B cell (primary cell): ENCODE results near the gene ACO2. TPM values are rescaled to one million over a fixed set of nuclear protein-coding genes. Genes with fewer than 3 reads are reported as not detected.

Experiments used
- ATAC-seq: fragments of 200-7000 bp; cut with Tn5 transposase; one replicate; pipeline ENCODE4 v1.10.0; 2021; ENCODE audit warnings: low read depth, mild to moderate bottlenecking, moderate number of reproducible peaks, moderate library complexity
- CTCF ChIA-PET: fragments of 350-600 bp; sonication (Branson Sonifier 250); formaldehyde crosslinking; loops from one replicate; lab custom pipeline; 2021; ENCODE audit warnings: antibody characterized with exemption, inconsistent platforms; lab: Charles Lee
- POLR2A ChIA-PET: fragments of 350-600 bp; sonication (Branson Sonifier 250); formaldehyde crosslinking; loops from one replicate; lab custom pipeline; 2021; ENCODE audit warnings: antibody characterized with exemption; lab: Charles Lee
- DNase-seq: peaks from one replicate; pipeline ENCODE4 v3.0.0; 2013
- H2AFZ ChIP-seq: 2 replicates; pipeline ENCODE4 v1.6.1; 2012; ENCODE audit warnings: mild to moderate bottlenecking, low read depth, low read length; ENCODE audit not compliant: insufficient read depth, poor library complexity, severe bottlenecking
- H3K27ac ChIP-seq, 2 donors: 1 replicate in 1 of 2; 2 replicates in 1 of 2; pipeline ENCODE4 v1.5.1; 2012 to 2013; ENCODE audit warnings: low read length in 2 of 2, mild to moderate bottlenecking in 2 of 2, moderate library complexity in 1 of 2
- H3K27me3 ChIP-seq, 4 experiments: fragments of 200-600 bp in 1 of 4; sonication (generic) in 1 of 4; replicated peaks in 1 of 4; 1 replicate in 2 of 4; 2 replicates in 2 of 4; pipeline versions ENCODE4 v1.6.1 to v1.7.0; 2013 to 2016; ENCODE audit warnings: low read length in 3 of 4, mild to moderate bottlenecking in 2 of 4, mixed read lengths in 1 of 4, moderate library complexity in 1 of 4; ENCODE audit not compliant: insufficient read depth in 4 of 4, control insufficient read depth in 3 of 4; ENCODE audit errors: control extremely low read depth in 1 of 4
- H3K36me3 ChIP-seq, 2 experiments: replicated peaks in 1 of 2; 1 replicate in 1 of 2; 2 replicates in 1 of 2; pipeline versions ENCODE4 v1.6.1 to v1.7.1; 2013; ENCODE audit warnings: low read length in 1 of 2; ENCODE audit not compliant: insufficient read depth in 2 of 2, control insufficient read depth in 1 of 2; ENCODE audit errors: control extremely low read depth in 1 of 2, extremely low read depth in 1 of 2
- H3K4me1 ChIP-seq, 2 donors: fragments of 200-600 bp in 1 of 2; sonication (generic) in 1 of 2; 1 replicate in 1 of 2; 2 replicates in 1 of 2; pipeline versions ENCODE4 v1.5.1 to v1.6.1; 2013 to 2017; ENCODE audit warnings: low read length in 2 of 2; ENCODE audit not compliant: control insufficient read depth in 2 of 2, insufficient read depth in 2 of 2
- H3K4me2 ChIP-seq: replicated peaks from 2 replicates; pipeline ENCODE3; 2012; ENCODE audit warnings: mild to moderate bottlenecking, low read depth, low read length; ENCODE audit not compliant: poor library complexity, severe bottlenecking
- H3K4me3 ChIP-seq, 5 experiments: fragments of 200-600 bp in 1 of 5; sonication (generic) in 1 of 5; 1 replicate in 3 of 5; 2 replicates in 2 of 5; pipeline versions ENCODE4 v1.5.1 to v1.7.0; 2011 to 2016; ENCODE audit warnings: low read length in 4 of 5, mild to moderate bottlenecking in 4 of 5, low read depth in 2 of 5, control low read depth in 1 of 5, moderate library complexity in 1 of 5; ENCODE audit not compliant: insufficient read depth in 1 of 5; ENCODE audit errors: control extremely low read depth in 1 of 5, extremely low read depth in 1 of 5
- H3K79me2 ChIP-seq: fragments of 200-600 bp; sonication (generic); one replicate; pipeline ENCODE4 v1.6.0; 2016; ENCODE audit warnings: low read length; ENCODE audit not compliant: control insufficient read depth, insufficient read depth
- H3K9ac ChIP-seq: fragments of 200-600 bp; sonication (generic); 2 replicates; pipeline ENCODE4 v1.6.1; 2017; ENCODE audit warnings: mild to moderate bottlenecking, low read length, moderate library complexity
- H3K9me3 ChIP-seq, 3 donors: one replicate each; pipeline versions ENCODE4 v1.6.1 to v1.7.1; 2013; ENCODE audit warnings: low read length in 2 of 3; ENCODE audit not compliant: control insufficient read depth in 2 of 3, insufficient read depth in 1 of 3; ENCODE audit errors: control extremely low read depth in 1 of 3
- H4K20me1 ChIP-seq: 2 replicates; pipeline ENCODE4 v1.6.0; 2012; ENCODE audit warnings: mild to moderate bottlenecking, low read length; ENCODE audit not compliant: insufficient read depth, control insufficient read depth, poor library complexity, severe bottlenecking
- H3K27ac Mint-ChIP-seq: one replicate; pipeline ENCODE4 v1.8.0; 2021; ENCODE audit warnings: mixed read lengths
- H3K27me3 Mint-ChIP-seq: one replicate; pipeline ENCODE4 v1.8.0; 2021; ENCODE audit warnings: mixed read lengths
- H3K4me1 Mint-ChIP-seq: one replicate; pipeline ENCODE4 v1.8.0; 2021; ENCODE audit warnings: mixed read lengths
- H3K4me3 Mint-ChIP-seq: one replicate; pipeline ENCODE4 v1.8.0; 2021; ENCODE audit warnings: mixed read lengths
- H3K9me3 Mint-ChIP-seq: one replicate; pipeline ENCODE4 v1.8.0; 2022; ENCODE audit warnings: mixed read lengths; ENCODE audit not compliant: insufficient read depth
- CTCF ChIP-seq: fragments of 200-600 bp; IDR thresholded peaks from one replicate; pipeline ENCODE4 v1.8.0; 2022; ENCODE audit warnings: antibody characterized with exemption, mild to moderate bottlenecking
- EZH2 ChIP-seq: IDR thresholded peaks from 2 replicates; pipeline ENCODE4 v1.6.1; 2012; ENCODE audit warnings: borderline replicate concordance, low read depth, mild to moderate bottlenecking, moderate library complexity, low read length; ENCODE audit not compliant: insufficient read depth, poor library complexity, severe bottlenecking
- WGBS: methylation state at CpG from one replicate; pipeline ENCODE4 v1.1.5; 2013; ENCODE audit warnings: missing lambda C conversion rate; ENCODE audit not compliant: insufficient coverage; 5-methylcytosine and 5-hydroxymethylcytosine counted together
- intact Hi-C: fragments of 100-400 bp; cut with micrococcal nuclease; formaldehyde crosslinking; loops from one replicate; pipeline ENCODE4 v1.10.0; 2022
- polyA plus RNA-seq: library from polyadenylated mRNA; depleted of rRNA; stranded (reverse); fragments of >200 nt; gene quantifications from 2 replicates; pipeline ENCODE4 v1.2.3, GENCODE V29; 2012
- total RNA-seq, 2 donors: library from RNA; stranded (reverse); fragments of 120-200 nt in 1 of 2; gene quantifications; 1 replicate in 1 of 2; 2 replicates in 1 of 2; pipeline versions ENCODE4 v1.2.3 to v1.2.4, GENCODE V29; 2013 to 2022

The ACO2 gene
- total and polyA plus RNA-seq, 2 donors (not counting 1 experiment from before 2014, with no cell fraction given), result 91.5 to 91.7 TPM

- ChIA-PET CTCF (no interaction called here), POLR2A (interaction anchor here (0.6 kb wide), 1 partner anchor 455 kb away, joined by 8 read pairs; no protein-coding TSS in a partner anchor)
- Histone ChIP-seq H3K9me3 (no peaks in the 10 kb centered on the region), H3K4me3 (no peak overlapping the region), H3K27me3 (peaks cover 0 to 38% (median 6%) of the 10 kb centered on the region in 4 experiments), H4K20me1 (no peaks in the 10 kb centered on the region), H3K27ac (no peak overlapping the region), H3K79me2 (no peaks in the 10 kb centered on the region), H3K9ac (no peak overlapping the region), H3K4me2 (no peak overlapping the region), H3K4me1 (no peaks in the 10 kb centered on the region), H3K36me3 (no peaks in the 10 kb centered on the region), H2AFZ (no peak overlapping the region)
- intact Hi-C loops, result no loop called here
- no peak overlapping the region for H3K27ac Mint-ChIP-seq
- WGBS, result 85% methylated on average over 5 of the region's 6 CpGs
- peaks cover 42% of the 10 kb centered on the region for H3K27me3 Mint-ChIP-seq
- no peak for TF ChIP-seq CTCF
- TF ChIP-seq EZH2, result no peak
- no peaks in the 10 kb centered on the region for H3K4me1 Mint-ChIP-seq
- H3K9me3 Mint-ChIP-seq, result no peaks in the 10 kb centered on the region
- no peak overlapping the region for H3K4me3 Mint-ChIP-seq
- DNase-seq, result no peak
- ATAC-seq, result no peak
Measured at GRCh38 chr22:41560095-41560471, 91.2 kb downstream of the ACO2 start.

- H3K9me3 ChIP-seq, result no peaks in the 10 kb centered on the region
- CTCF ChIA-PET, result no interaction called here
- no peaks in the 10 kb centered on the region for H3K4me1 ChIP-seq
- 84% methylated on average over 5 of the region's 10 CpGs for WGBS
- no peaks in the 10 kb centered on the region for H3K36me3 ChIP-seq
- ATAC-seq (no peak), DNase-seq (no peak)
- H3K27ac Mint-ChIP-seq, result no peak overlapping the region
- POLR2A ChIA-PET, result no interaction called here
- no peaks in the 10 kb centered on the region for H4K20me1 ChIP-seq
- H3K4me2 ChIP-seq, result no peak overlapping the region
- no peaks in the 10 kb centered on the region for H3K9me3 Mint-ChIP-seq
- H3K4me3 ChIP-seq, result no peak overlapping the region
- peaks cover 0 to 38% (median 6%) of the 10 kb centered on the region in 4 experiments for H3K27me3 ChIP-seq
- H3K79me2 ChIP-seq, result no peaks in the 10 kb centered on the region
- no peaks in the 10 kb centered on the region for H3K4me1 Mint-ChIP-seq
- H2AFZ ChIP-seq, result no peak overlapping the region
- H3K4me3 Mint-ChIP-seq, result no peak overlapping the region
- H3K9ac ChIP-seq, result no peak overlapping the region
- intact Hi-C loops, result no loop called here
- peaks cover 40% of the 10 kb centered on the region for H3K27me3 Mint-ChIP-seq
- no peak overlapping the region for H3K27ac ChIP-seq
- TF ChIP-seq CTCF (no peak), EZH2 (no peak)
Measured at GRCh38 chr22:41561335-41561734, 92.4 kb downstream of the ACO2 start.
